Activated T-helper 9 cell treated with anti-CD3 and anti-CD28 coated beads, Interleukin-2, amount 50 U/mL, for 16 hours (primary cell): ENCODE results near the gene PSMA7.
"Not testable (repeated sequence)": the region's sequence is repeated elsewhere in the genome, so short reads cannot be mapped to it uniquely, and the experiment has no call there.

Experiments used
- DNase-seq: peaks from one replicate; pipeline ENCODE4 v3.0.0-alpha.2; 2020; ENCODE audit warnings: low read depth

PSMA7 gene

DNA sequence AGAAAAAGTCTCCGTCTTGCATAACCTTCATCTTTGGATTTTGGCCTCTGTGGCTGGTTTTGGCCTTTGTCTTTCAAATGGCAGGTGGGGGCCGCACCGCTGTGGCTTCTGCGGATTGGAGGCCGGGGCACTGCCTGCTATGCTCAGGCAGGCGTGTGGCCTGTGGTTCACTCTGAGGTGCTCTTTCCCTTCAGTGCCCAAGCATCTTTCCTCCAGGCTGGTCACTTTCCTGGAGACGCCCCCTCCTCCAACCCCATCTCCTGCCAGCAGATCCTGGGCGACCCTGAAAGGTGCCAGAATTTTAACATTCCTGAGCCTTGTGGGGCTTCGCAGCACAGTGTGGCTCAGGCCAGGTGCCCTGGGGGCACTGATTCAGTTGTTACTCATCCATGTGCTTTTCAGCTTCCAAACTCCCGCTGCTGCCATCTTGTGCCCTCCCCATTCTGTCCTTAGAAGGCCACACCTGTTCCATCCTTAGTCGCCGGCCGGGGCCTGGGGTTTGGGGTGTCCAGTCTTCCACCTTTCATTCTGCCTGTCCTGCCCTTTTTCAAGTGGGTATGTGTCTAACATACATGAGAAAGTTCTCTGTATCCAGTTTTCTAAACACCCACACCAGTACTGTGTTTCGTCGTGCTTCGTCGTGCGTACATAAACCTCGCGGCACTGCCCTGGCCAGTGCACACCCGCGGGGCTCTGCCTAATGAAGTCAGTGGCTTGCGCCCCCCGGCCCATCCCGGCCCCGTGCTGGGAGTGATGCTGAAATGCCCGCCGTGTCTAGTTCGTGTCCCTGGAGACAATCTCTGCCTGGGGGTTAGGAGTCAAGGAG is 12.4 kb upstream of the PSMA7 start:
- DNase-seq, result no peak

DNA sequence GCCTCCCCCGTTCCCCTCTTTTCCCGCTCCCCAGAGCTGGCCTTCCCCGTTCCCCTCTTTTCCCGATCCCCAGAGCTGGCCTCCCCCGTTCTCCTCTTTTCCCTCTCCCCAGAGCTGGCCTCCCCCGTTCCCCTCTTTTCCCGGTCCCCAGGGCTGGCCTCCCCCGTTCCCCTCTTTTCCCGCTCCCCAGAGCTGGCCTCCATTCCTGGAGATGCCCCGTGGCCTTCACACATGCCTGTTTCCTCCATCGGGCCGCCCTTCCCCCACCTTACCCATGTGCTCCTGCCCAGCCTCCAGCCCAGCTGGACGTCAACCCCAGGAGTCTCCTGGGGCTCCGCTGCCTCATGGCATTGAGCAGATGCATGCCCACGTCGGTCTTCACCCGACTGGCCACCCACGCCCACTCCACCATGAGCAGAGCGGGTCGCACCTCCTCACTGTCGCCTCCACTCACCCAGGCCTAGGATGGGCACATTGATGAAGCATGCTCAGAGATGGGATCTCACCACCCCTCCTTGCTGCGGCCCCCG is 8.7 kb upstream of the PSMA7 start:
- no peak for DNase-seq

DNA sequence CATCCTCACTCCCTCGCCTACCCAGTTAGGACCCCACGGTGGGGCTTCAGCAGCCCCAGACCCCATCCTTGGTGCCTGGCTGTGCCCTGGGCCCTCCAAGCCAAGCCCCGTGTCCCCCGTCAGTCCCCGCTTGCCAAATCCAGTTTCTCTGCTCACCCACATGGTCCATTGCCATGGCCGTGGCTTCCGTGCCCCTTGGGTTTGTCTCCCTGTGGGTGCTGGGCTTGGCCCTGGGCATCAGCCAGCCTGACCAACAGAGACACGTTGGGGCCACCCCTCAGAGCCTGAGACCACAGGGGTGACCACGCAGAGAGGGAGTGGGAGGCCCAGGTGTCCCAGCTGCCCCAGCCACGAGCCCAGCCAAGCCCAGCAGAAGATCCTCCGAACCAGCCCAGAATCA is 8.0 kb upstream of the PSMA7 start:
- no peak for DNase-seq

DNA sequence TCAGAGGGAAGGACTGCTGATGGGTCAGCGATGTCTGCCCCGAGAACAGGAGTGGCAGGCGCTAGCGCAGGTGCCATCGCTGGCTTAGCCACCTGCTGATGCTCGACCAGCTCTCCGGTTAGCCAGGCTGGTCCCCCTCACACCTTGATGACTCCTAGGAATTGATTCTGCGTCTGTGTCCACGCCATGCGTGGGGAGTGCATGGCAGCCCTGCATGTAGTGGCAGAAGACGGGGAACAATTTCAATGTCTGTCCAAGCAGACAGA is 7.0 kb upstream of the PSMA7 start:
- no peak for DNase-seq

DNA sequence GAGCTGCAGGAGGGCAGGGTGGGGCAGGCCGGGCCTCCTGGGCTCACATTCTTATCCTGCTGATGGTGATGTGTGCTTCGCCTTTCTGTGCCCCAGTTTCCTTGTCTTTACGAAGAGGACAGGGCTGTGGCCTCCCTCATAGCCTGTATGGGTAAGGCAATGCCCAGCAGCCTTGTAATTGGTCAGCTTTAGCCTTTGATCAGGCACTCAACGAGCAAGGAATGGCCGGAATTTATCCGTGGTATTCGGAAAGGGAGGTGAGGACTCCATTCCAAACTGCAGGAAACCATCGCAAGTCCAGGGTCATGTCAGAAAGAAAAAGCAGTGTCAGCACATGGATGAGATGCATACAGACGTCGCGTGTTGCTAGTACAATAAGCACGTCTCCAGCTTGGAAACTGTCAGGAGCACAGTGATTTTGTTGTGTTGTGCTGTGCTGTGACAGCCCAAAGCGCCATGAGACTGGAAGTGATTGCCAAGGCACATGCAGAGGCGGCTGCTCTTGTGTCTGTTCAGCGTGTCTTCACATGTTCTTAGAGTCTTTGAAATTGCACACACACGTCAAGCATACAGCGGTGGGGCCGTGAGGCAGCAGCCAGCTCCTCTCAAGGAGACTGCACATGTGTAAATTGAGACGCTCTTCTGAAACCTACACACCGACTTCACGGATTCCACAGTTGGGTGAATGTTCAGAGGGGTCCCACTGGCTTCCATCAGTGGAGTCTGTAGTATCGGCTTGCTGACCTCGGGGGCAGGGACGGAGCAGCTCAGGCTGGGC is 6.5 kb upstream of the PSMA7 start:
- DNase-seq, result no peak

DNA sequence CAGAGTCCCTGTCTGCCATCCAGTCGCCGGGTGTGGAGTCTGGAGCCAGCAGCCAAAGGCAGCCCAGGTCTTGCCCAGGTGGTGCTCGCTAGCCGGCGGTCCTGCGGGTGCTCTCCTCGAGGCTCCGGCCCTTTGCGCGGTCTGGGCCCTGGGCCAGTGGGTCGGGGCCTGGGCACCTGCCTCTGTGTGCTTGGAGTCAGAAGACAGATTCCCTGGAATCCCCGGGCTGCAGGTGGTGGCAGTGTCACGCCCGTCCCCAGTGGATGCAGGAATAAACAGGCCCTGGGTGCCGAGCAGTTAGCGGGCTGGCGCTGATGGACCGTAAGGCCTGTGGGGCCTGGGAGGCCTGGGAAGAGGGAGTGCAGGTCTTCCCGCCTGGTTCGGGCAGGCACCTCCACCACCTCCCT is 5.7 kb upstream of the PSMA7 start:
- no peak for DNase-seq

DNA sequence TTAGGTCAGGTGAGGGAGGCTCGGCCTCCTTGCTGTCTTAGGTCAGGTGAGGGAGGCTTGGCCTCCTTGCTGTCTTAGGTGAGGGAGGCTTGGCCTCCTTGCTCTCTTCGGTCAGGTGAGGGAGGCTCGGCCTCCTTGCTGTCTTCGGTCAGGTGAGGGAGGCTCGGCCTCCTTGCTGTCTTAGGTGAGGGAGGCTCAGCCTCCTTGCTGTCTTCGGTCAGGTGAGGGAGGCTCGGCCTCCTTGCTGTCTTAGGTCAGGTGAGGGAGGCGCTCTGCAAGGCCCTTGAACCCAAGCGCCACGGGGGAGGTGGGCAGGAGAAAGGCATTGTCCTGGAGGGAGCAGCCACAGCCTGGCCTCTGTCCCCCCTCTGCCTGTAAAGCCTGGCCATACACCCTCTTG is 5.2 kb upstream of the PSMA7 start:
- DNase-seq, result not testable (repeated sequence)

DNA sequence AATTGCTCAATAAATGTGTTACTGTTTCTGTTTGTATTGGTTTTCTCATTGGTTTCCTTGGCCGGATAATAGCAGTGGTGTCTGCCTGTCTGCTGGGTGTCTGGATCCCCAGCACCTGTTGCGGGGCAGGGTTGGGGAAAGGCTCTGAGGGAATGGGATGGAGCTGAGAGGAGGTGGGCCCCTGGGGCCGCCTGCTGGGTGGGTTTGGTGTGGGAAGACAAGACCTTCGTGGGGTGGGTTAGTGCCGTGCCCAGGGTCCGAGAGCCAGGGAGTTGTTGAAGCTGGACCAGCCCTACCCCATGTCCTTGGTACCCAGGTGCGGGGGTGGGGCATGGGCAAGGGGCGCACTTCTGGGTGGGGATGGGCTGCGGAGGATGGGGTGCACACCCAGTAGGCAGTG is 4.3 kb upstream of the PSMA7 start:
- DNase-seq, result no peak

DNA sequence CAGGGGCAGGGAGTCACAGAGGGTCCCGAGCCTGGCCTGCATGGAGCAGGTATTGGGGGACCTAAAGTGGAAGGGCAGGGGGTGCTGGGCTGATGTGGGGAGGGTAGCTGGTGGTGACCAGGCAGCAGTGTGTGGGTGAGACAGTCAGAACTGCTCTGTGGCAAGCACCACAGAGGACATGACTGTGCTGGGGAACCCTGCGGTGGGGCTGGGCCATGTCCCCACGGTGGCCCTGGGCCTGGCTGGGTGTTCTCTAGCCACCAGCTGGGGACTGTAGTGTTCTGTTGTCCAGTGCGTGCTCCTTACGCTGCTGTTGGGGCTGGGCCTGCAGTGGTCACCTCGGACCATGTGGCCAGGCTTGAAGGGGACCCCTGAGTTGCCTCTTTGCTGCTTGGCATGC is 3.9 kb upstream of the PSMA7 start:
- DNase-seq, result no peak

DNA sequence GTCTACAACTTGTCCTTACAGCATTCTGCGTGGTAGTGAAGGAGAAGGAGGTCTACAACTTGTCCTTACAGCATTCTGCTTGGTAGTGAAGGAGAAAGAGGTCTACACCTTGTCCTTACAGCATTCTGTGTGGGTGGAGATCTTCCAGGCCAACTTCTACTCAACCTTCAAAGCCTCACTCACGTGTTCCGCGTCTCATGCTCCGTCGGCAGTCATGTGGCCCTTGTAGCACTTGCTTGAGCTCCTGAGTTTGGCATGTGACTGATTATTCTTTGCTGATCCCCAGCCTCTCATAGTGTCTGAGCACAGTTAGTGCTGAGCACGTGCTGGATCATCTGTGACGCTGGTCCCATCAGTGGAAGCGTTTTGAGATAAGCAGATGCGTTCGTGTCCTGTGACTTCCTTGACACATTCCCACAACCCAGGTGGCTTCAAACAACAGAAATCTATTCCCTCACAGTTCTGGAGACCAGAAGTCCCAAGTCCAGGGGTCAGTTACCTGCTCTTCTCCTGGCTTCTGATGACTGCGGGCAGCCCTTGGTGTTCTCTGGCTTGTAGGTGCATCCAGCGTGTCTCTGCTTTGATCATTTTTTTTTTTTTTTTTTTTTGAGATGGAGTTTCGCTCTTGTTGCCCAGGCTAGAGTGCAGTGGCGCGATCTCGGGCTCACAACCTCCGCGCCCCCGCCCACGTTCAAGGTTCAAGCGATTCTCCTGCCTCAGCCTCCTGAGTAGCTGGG is 3.0 kb upstream of the PSMA7 start:
- no peak for DNase-seq

DNA sequence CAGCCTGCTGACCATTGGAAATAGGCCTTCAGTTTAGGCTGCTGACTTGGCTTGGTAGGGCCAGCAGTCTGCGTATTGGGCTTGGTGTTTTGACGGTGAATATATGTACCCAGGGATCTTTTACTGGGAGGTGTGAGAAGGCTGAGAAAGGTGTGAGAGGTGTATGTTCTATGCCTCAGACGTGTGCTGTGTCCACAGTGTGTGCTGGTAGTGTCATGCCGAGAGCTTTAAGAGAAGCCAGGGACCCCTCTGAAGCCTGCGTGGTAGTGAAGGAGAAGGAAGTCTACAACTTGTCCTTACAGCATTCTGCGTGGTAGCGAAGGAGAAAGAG is 2.5 kb upstream of the PSMA7 start:
- DNase-seq, result no peak

DNA sequence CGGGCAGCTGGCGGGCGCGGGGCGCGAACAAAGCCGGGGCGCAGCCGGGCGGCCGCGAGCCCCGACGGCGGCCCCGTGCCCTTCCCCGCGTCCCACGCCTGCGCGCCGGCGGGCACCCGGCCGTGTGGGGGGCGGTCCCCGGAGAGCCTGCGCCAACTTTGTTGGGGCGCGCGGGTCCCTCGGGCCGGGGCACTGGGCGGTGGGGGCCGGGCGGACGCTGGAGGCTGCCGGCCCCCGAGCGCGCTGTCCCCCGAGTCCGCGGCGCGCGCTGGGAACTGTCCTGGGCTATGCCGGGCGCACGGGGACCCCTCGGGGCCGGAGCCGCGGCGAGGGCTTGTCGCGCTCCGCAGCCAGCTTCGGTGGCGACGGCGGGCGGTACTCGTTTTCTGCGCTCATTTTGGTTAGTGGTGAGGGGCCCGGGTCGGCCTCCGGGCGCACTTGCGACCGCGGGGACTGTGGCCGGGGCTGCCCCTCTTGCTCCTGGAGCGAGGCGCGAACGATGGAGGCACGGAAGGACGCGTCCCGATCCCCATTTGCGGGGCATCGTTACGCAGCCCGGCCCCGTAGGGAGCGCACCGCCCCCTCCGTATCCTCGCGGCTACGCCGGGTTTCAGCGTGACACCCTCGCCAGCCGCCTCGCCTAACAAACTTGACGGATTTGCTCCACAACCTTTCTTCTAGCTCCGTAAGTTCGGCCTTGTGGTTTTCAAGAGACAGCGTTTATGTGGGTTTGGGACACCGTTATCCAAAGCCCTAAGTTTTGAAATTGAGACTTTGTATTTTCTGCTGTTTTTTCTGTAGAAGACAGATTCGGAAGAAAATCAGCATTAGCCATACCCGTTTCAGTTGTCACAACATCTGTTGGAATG is 997 bp upstream of the PSMA7 start:
- DNase-seq, result peak; percentile 35

DNA sequence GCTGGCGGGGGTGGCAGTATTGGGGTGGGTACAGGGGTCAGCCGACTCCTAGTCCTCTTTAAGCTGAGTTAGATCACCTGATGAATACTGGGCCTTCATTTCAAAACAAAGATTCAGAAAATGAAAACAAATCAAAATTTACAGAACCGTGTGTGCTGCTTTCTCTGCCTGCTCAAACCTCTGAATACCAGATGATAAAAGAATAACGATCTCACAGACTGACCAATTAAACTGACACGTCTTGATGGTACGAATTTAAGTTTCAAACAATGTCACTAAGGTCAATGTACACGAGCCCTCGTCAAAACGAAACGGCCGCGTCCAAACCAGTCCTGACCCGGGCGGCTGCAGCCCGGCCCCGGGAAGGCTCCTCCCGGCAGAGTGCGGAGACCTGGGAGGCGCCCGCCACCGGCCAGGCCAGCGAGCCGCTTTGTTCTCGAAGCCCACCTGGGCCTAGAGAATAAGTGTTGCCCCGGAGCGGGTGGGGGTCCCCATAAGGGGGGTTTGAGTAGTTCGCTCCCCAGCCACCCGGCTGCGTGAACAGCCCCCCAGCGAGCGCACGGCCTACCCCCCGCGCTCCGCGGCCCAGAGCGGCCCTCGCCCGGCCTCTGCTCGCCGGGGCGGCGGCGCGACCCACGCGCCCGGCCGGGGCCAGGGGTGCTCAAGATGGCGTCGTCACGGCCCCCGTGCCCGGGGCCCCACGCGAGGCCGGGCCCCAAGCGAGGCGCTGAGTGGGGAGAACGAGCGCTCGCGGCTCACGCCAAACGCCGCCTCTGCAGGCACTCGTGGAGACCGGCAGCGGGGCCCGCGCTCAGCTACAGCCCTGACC is 728 bp downstream of the PSMA7 start:
- DNase-seq, result no peak

DNA sequence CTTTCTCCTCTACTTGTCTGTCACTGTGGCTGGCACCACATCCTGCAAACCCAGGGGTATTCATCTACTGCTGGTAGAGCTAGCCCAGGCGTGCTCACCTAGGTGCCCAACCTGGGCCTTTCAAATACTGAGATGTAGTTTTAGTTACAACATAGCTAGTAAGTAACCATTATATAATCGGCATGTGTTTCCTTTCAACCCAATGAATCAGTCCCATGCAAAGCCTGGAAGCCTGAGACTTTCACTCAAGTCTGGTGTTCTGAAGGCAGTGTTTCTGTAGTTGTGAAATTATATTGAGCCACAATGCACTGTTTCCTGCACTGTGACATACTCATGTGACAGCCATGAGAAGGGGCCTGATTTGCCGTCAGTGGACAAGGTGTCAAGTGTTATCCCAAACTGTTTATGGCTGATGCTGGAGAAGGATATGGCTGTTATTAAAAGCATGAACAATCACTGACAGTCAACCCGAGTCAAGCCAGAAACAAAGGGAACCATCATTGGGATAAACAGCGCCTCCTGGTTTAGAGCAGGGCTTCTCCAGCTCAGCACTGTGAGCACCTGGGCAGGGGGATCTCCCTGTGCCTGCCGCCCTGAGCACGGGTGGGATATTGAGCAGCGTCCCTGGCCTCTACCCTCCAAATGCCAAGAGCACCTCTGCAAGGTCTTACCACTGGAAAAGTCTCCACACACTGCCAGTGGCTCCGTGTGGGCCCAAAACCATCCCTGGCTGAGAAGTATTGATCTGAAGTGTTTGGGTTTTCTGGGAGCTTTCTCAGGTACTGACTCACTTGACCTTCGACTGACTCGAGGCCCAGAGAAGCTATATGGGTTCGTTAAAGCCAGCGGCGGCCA is 1.6 kb downstream of the PSMA7 start:
- DNase-seq, result no peak

DNA sequence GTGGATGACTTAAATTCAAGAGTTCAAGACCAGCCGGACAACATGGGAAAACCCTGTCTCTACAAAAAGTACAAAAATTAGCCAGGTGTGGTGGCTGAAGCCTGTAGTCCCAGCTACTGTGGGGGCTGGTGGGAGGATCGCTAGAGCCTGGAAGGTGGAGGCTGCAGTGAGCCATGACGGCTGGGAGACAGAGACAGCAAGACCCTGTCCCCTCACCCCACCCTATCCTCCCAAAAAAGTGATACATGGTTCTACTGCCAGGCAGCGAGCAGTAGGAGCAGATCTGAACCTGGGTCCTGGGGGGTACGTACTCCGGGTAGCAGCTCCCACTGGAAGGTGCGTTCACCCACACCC is 2.2 kb downstream of the PSMA7 start:
- DNase-seq, result no peak

DNA sequence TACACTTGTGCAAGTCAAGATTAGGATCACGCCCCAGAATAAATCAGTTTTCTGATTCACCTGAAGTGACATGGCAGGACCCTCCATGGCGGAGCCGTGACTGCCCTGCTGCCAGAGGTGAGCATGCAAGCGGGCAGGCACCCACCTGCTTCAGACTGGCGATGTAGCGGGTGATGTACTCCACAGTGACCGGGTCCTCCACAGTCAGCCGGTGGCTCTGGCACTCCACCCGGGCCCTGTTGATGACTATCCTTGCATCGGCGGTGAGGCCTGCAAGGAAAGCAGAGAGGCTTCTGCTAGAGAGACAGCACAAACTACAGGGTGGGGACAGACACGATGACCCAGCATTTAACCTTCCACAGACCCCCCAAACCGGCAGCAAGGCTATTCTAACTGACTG is 3.6 kb downstream of the PSMA7 start:
- no peak for DNase-seq

DNA sequence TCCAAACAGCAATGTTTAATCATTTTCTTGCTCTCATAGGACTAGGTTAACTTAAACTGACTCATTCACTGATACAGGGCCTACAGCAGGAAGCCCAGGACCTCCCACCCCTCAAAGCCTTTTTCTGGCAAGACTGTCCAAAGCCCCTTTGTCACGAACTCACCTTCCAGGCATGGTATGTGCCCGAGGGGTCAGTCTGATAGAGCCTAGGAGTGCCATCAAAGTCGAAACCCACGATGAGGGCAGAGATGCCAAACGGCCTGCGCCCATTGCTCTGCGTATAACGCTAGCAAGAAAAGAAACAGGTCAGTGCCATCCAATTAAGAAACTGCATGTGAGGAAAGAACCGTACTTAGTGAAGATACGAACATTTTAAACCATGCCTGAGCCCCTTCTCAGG is 4.3 kb downstream of the PSMA7 start:
- no peak for DNase-seq

DNA sequence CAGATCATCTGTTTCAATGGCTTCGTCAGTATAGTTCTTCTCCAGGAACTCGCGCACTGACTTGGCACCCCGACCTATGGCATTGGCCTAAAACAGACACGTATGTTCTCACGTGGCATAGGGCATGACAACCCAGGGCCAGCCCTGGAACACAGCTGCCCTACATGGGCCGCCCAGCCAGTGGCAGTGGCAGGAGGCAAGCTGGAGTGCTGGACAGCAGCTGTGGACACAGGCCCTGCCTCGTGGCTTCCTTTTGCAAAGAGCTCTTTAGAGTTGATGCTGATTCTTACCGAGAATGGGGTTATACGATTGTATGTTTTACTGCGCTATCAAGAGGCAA is 5.0 kb downstream of the PSMA7 start:
- no peak for DNase-seq

DNA sequence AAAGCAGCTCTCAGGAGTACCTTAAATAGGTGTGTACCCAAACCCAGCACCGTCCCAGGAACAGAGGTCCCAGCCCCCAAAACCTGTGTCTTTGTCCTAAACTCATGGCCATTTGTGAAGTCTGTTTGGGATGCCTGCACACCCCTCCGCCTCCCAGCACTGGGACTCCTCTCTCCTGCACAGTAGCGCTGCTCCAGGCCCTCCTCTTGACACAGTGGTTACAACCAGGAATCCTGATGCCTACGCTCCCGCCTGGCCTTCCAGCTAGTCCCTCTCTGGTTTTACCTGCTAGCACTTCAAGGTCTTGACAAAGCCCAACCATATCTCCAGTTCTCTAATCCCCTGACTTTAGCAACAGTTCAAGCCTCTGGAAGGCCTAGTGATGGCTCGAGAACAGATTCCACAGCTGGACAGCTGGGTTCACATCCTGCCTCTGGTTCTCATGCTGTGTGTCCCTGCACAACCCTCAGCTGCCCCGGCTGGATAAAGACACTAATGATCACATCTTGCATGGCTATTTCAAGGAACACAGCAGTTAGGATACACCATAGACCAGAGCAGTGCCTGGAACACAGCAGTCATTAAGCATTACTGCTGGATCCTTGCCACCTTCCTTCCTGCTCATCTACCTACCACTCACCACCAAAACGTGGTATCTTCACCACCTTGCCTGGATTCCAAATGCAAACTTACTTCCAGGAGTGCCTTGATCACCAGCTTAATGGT is 5.6 kb downstream of the PSMA7 start:
- DNase-seq, result no peak

DNA sequence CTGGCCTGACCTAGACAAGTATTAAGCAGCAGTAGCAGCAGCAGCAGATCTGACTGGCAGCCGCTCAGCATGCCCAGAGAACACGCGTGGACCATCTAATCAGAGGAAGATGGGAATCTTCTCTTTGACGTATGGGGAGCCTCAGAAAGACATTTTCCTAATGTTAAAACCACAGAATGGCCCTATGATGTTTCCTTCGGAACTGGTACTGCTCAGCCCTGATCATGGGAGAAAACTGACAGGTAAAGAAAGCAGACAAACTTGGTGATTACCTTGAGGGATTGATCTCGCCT is 6.2 kb downstream of the PSMA7 start:
- DNase-seq, result no peak
